RWPE1 (cell line): ENCODE measurements around the gene SBK3.
A peak's percentile ranks its signal among the peaks of the same experiment; 100 is the strongest.
"Not testable (repeated sequence)": the region's sequence is repeated elsewhere in the genome, so short reads cannot be mapped to it uniquely, and the experiment has no call there.

Source experiments
- CTCF ChIA-PET: fragments of 350-600 bp; sonication (Branson Sonifier 250); formaldehyde crosslinking; extraction: SDS; loops from one replicate; lab custom pipeline; 2021; lab: Yijun Ruan, JAX
- POLR2A ChIA-PET: fragments of 400-600 bp; formaldehyde crosslinking; extraction: SDS; loops from one replicate; lab custom pipeline; 2020; ENCODE audit warnings: antibody characterized with exemption; ENCODE audit not compliant: low non-redundant PET; lab: Yijun Ruan, JAX
- DNase-seq: peaks from one replicate; pipeline ENCODE4 v3.0.0; 2012; ENCODE audit warnings: low spot score
- H3K27ac ChIP-seq: fragments of 450-650 bp; 2 replicates; pipeline ENCODE4 v1.5.1; 2017
- TF ChIP-seq, protein P1 (sequence below): fragments of 450-650 bp; conservative IDR thresholded peaks from 2 replicates; pipeline ENCODE4 v1.5.1; 2017; ENCODE audit warnings: low read depth, mild to moderate bottlenecking

The SBK3 gene

DNA sequence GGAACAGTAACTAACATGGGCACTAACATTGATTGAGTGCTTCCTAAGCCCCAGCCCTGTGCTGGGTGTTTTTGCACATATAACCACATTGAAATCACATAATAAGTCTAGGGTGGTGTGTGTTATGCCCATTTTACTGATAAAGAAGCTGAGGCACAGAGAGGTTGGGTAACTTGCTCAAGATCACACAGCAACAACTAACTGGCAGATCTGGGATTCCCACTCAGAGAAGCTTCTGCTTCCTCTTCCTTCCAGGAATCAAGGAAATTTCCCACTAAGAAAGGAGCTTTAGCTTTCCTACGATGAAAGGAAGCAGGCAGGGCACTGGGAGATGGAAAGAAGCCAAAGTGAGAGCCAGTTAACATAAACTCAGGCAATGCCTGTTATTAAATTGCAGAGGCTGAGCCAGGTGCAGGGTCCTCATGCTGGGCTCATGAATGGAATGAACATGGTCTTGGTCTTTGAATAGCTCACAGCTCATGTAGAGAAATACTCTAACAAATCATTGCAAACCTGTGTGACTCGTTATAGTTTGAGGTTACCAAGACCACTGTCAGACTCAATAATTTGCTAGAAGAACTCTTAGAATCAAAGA lies 47.0 kb downstream of the SBK3 start:
- CTCF ChIA-PET: interaction anchor here (1.1 to 1.7 kb wide), 2 partner anchors 31 to 155 kb away, joined by 3 to 8 read pairs; no protein-coding TSS in a partner anchor

DNA sequence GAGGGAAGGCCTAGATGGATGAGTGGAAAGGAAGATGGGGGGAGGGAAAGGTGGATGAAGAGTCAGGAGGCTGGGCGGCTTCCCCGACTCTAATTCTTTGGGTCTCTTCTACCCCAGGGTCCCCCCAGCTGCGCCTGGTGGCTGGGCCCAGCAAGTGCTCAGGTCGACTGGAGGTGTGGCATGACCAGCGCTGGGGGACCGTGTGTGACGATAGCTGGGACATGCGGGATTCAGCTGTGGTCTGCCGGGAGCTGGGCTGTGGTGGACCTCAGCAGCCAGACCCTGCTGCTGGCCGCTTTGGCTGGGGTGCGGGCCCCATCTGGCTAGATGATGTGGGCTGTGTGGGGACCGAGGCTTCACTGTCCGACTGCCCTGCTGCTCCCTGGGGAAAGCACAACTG lies 47.6 kb downstream of the SBK3 start:
- TF ChIP-seq, protein P1, sequence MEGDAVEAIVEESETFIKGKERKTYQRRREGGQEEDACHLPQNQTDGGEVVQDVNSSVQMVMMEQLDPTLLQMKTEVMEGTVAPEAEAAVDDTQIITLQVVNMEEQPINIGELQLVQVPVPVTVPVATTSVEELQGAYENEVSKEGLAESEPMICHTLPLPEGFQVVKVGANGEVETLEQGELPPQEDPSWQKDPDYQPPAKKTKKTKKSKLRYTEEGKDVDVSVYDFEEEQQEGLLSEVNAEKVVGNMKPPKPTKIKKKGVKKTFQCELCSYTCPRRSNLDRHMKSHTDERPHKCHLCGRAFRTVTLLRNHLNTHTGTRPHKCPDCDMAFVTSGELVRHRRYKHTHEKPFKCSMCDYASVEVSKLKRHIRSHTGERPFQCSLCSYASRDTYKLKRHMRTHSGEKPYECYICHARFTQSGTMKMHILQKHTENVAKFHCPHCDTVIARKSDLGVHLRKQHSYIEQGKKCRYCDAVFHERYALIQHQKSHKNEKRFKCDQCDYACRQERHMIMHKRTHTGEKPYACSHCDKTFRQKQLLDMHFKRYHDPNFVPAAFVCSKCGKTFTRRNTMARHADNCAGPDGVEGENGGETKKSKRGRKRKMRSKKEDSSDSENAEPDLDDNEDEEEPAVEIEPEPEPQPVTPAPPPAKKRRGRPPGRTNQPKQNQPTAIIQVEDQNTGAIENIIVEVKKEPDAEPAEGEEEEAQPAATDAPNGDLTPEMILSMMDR: no peak
- DNase-seq: no peak
- H3K27ac ChIP-seq: no peak overlapping the region
- ChIA-PET CTCF (interaction anchor here (1.7 kb wide), 1 partner anchor 30 kb away, joined by 8 read pairs; no protein-coding TSS in a partner anchor), POLR2A (no interaction called here)

More for the DNA sequence above, 47.0 kb downstream of the SBK3 start:
- DNase-seq: no peak
- H3K27ac ChIP-seq: no peak overlapping the region
- POLR2A ChIA-PET: no interaction called here
- TF ChIP-seq, protein P1: no peak

GRCh38 chr19:55496820-55497219 lies 48.5 kb downstream of the SBK3 start:
- POLR2A ChIA-PET, H3K27ac ChIP-seq, DNase-seq, CTCF ChIA-PET: not testable (repeated sequence)

- POLR2A ChIA-PET: interaction anchor here (0.7 kb wide), 1 partner anchor 84 kb away, joined by 6 read pairs; no protein-coding TSS in a partner anchor
- no peak for DNase-seq
- CTCF ChIA-PET: interaction anchor here (0.8 to 1.5 kb wide), 2 partner anchors 8 to 29 kb away, joined by 3 to 5 read pairs; no protein-coding TSS in a partner anchor
- H3K27ac ChIP-seq: no peak overlapping the region
- TF ChIP-seq, protein P1: no peak
Measured at GRCh38 chr19:55495646-55496349, 49.5 kb downstream of the SBK3 start.

DNA sequence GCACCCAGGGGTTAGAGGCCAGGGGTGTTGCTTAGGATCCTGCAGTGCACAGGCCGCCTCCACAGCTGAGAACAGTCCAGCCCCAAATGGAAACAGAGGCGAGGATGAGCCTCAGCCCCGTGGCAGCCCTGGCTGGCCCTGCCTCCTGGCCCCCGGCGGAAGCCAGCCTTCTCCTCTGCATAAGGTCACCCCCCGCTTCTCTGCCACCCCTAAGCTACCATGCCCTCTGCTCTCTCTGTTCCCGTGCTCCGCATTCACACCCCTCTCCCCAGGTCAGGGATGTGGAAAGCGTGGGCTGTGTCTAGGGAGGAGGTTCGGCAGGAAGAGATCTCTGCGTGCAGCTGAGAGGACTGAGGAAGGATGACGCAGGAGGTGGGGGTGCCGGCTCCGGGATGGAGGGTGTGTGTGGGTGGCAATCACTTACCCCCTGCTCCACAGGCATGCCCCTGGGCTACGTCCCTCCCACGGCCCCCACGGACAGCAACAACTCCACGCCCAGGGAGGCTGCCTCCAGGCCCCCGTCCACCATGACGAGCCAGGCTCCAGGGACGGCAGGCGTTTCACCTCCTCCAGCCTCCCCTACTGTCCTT lies 51.1 kb downstream of the SBK3 start:
- CTCF ChIA-PET: interaction anchor here (0.9 to 1.5 kb wide), 3 partner anchors 9 to 17 kb away, joined by 3 to 5 read pairs (median 5); partner anchors contain the start of gene ZNF628
- POLR2A ChIA-PET: no interaction called here
- no peak overlapping the region for H3K27ac ChIP-seq
- DNase-seq: no peak
- TF ChIP-seq, protein P1: no peak

GRCh38 chr19:55493645-55494171 lies 51.6 kb downstream of the SBK3 start:
- ChIA-PET CTCF (interaction anchor here (0.9 to 1.3 kb wide), 2 partner anchors 10 to 17 kb away, joined by 3 to 5 read pairs; partner anchors contain the start of gene ZNF628), POLR2A (no interaction called here)
- TF ChIP-seq, protein P1: no peak
- H3K27ac ChIP-seq: peak overlapping the region; percentile 10; the same call in 1 of the 2 replicates
- DNase-seq: no peak
